ENCODE data around the gene ASTN2.
A peak's percentile ranks its signal among the peaks of the same experiment; 100 is the strongest.

The ASTN2 gene

GRCh38 chr9:117368684-117369230, 46.1 kb downstream of the ASTN2 start:
- H3K27ac ChIP-seq = no peak overlapping the region
- TF ChIP-seq CTCF (conservative IDR thresholded peaks at IDR 0.05) = no peak

DNA sequence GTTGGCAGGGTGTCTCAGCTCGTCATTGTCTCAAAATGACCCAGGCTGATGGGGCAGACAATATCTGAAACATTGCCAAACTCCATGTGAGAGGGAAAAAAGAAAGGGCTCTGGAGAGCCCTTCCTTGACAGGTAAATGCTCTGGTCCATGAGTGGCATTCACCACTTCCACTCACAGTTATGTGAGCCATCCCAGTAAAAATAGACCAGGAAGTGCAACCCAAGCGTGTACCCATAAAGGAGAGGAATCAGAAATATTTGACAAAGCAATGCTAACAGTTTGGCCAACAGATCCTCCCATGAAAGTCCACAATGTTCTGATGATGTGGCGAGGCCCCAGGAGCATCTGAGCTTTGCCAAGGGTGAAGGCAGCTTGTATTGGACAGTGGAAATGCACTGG, 49.4 kb downstream of the ASTN2 start:
- TF ChIP-seq CTCF (conservative IDR thresholded peaks at IDR 0.05) = no peak
- H3K27ac ChIP-seq = peak overlapping the region; percentile 15; the same call in 1 of the 2 replicates

DNA sequence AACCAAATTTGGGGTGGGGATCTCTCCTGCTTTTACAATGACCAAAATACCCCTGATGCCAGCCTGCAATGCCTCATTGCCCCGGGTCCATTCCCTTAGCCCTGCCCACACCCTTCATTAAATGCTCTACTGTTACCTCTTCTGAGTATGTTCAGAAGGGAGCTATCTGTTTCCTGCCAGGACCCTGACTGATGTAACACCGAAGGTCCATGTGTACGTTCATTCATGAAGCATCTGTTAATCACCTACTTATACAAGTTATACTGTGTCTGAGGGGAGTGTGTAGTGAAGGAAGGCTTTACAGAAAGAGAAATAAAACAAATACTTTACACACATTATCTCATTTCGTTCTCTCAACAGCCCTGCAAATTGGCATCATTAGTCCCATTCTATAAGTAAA, 51.9 kb downstream of the ASTN2 start:
- TF ChIP-seq CTCF (conservative IDR thresholded peaks at IDR 0.05) = no peak
- no peak overlapping the region for H3K27ac ChIP-seq

- H3K27ac ChIP-seq = no peak overlapping the region
- TF ChIP-seq CTCF (conservative IDR thresholded peaks at IDR 0.05) = no peak
Observed at GRCh38 chr9:117359910-117360309, 54.9 kb downstream of the ASTN2 start.

DNA sequence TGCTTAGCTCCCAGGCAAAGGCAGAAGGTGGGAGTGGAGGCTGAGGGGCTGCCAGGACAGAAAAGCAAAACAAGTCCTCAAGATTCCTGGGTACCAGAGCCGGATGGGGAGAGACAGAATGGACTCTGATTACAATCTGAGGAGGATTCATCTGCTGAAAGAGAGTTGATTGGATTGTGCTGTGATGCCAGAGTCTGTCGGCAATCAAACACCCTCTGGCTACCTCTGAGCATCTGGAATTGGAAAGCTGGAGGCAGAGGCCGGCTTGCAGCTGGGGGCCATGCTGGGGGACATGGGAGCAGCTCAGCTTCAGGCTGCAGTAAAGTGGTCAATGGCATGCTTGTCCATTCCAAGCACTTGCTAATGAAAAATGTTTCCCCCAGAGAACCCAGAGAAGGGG, 59.3 kb downstream of the ASTN2 start:
- TF ChIP-seq CTCF (conservative IDR thresholded peaks at IDR 0.05) = no peak
- no peak overlapping the region for H3K27ac ChIP-seq

DNA sequence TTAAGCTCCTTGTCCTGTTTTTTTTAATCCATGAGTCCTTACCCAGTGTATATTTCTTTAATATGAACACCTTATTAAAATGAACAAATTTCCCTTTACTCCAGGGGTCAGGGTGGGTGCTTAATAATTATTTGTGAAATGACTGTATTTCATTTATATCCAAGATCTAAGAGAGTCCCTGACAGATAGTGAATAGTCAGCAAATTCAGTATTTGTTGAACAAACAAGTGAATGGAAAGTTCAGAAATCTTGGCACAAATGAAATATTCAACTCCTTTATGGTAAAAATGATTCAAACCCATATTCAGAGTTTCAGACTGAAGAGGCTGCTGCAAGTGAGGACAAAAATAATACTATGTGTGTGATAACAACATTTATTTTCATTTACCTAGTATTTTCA, 59.9 kb downstream of the ASTN2 start:
- no peak for TF ChIP-seq CTCF (conservative IDR thresholded peaks at IDR 0.05)
- H3K27ac ChIP-seq = no peak overlapping the region

DNA sequence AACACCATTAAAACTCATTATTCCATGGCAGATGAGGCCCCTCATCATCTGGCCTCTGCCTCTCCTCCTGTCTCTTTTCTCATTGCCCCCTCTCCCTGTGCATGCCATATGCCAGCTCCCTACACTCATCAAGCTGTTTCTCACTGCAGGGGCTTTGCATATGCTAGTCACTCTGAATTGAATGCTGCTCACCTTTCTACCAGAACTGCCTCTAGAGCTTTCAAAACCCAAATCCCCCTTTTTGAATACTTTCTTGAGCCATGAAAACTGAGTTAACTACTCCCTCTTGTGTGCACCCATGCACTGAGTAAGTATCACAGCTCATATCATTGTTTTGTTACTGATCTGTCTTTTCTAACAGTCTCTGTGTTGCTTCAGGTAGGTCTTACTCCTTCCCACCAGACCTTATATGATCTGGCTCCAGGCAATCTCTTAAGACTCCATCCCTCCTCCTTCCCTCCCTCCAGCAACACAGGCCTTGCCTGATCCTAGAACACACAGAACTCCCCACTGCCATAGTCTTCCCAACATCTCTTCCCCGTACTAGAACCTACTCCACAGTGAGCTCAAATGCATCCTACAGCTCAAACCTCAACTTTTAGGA, 60.5 kb downstream of the ASTN2 start:
- no peak overlapping the region for H3K27ac ChIP-seq
- no peak for TF ChIP-seq CTCF (conservative IDR thresholded peaks at IDR 0.05)

All from VCaP (cell line).